ENCODE measurements around the gene OR1L8.

The OR1L8 gene

DNA sequence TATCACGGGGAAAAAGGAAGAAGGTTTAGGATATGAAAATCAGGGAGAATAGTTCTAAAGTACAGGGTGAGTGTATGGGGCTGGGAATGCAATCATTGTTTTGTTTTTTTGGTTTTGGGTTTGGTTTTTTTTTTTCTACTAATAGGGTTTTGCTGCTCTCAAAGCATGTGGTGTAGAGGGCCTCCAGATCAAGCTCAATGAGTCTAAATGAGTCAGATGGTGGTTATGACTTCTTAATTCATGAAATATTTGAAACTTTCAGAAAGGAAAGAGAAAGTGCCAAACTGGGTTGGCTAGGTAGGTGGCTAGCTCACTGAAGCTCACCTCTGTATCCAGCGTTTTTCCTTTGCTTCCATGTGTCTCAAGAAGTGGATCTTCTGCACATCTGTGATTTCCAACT is 10.7 kb downstream of the OR1L8 start:
- Histone ChIP-seq H4K20me1 (ENCODE audit: control insufficient read depth, insufficient read depth, low read depth, low read length) (no peaks in the 10 kb centered on the region), H3K9me3 (ENCODE audit: control insufficient read depth, insufficient read depth, low read length) (no peaks in the 10 kb centered on the region), H3F3A (ENCODE audit: control insufficient read depth, insufficient read depth) (no peaks in the 10 kb centered on the region), H3K36me3 (ENCODE audit: control insufficient read depth, low read length) (no peaks in the 10 kb centered on the region), H3K4me1 (ENCODE audit: control insufficient read depth, low read length) (no peaks in the 10 kb centered on the region), H3K4me2 (ENCODE audit: low read length) (no peak overlapping the region), H3K4me3 (ENCODE audit: low read length) (no peak overlapping the region), H3K27me3 (ENCODE audit: control insufficient read depth, low read length) (no peaks in the 10 kb centered on the region), H3K79me2 (ENCODE audit: control insufficient read depth, low read length) (no peaks in the 10 kb centered on the region), H3K27ac (ENCODE audit: low read depth, low read length) (no peak overlapping the region), H3K9me2 (replicated peaks; ENCODE audit: control insufficient read depth, low read length) (no peaks in the 10 kb centered on the region)
- TF ChIP-seq EZH2phosphoT487 (IDR thresholded peaks at IDR 0.05; ENCODE audit: borderline replicate concordance, low read length): no peak
- TF ChIP-seq, protein P1, sequence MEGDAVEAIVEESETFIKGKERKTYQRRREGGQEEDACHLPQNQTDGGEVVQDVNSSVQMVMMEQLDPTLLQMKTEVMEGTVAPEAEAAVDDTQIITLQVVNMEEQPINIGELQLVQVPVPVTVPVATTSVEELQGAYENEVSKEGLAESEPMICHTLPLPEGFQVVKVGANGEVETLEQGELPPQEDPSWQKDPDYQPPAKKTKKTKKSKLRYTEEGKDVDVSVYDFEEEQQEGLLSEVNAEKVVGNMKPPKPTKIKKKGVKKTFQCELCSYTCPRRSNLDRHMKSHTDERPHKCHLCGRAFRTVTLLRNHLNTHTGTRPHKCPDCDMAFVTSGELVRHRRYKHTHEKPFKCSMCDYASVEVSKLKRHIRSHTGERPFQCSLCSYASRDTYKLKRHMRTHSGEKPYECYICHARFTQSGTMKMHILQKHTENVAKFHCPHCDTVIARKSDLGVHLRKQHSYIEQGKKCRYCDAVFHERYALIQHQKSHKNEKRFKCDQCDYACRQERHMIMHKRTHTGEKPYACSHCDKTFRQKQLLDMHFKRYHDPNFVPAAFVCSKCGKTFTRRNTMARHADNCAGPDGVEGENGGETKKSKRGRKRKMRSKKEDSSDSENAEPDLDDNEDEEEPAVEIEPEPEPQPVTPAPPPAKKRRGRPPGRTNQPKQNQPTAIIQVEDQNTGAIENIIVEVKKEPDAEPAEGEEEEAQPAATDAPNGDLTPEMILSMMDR (IDR thresholded peaks at IDR 0.05; ENCODE audit: low read depth, low read length, poor library complexity, severe bottlenecking): no peak

- Histone ChIP-seq H3K36me3 (ENCODE audit: control insufficient read depth, low read length) (no peaks in the 10 kb centered on the region), H3K4me2 (ENCODE audit: low read length) (no peak overlapping the region), H3K27me3 (ENCODE audit: control insufficient read depth, low read length) (no peaks in the 10 kb centered on the region), H3F3A (ENCODE audit: control insufficient read depth, insufficient read depth) (no peaks in the 10 kb centered on the region), H3K4me3 (ENCODE audit: low read length) (no peak overlapping the region), H3K79me2 (ENCODE audit: control insufficient read depth, low read length) (no peaks in the 10 kb centered on the region), H3K9me3 (ENCODE audit: control insufficient read depth, insufficient read depth, low read length) (peaks cover 4% of the 10 kb centered on the region; the same call in 1 of the 2 replicates), H4K20me1 (ENCODE audit: control insufficient read depth, insufficient read depth, low read depth, low read length) (no peaks in the 10 kb centered on the region), H3K9me2 (replicated peaks; ENCODE audit: control insufficient read depth, low read length) (no peaks in the 10 kb centered on the region), H3K4me1 (ENCODE audit: control insufficient read depth, low read length) (no peaks in the 10 kb centered on the region), H3K27ac (ENCODE audit: low read depth, low read length) (no peak overlapping the region)
- no peak for TF ChIP-seq EZH2phosphoT487 (IDR thresholded peaks at IDR 0.05; ENCODE audit: borderline replicate concordance, low read length)
- TF ChIP-seq, protein P1 (IDR thresholded peaks at IDR 0.05; ENCODE audit: low read depth, low read length, poor library complexity, severe bottlenecking): no peak
Observed at GRCh38 chr9:122567901-122568300, 15.3 kb downstream of the OR1L8 start.

DNA sequence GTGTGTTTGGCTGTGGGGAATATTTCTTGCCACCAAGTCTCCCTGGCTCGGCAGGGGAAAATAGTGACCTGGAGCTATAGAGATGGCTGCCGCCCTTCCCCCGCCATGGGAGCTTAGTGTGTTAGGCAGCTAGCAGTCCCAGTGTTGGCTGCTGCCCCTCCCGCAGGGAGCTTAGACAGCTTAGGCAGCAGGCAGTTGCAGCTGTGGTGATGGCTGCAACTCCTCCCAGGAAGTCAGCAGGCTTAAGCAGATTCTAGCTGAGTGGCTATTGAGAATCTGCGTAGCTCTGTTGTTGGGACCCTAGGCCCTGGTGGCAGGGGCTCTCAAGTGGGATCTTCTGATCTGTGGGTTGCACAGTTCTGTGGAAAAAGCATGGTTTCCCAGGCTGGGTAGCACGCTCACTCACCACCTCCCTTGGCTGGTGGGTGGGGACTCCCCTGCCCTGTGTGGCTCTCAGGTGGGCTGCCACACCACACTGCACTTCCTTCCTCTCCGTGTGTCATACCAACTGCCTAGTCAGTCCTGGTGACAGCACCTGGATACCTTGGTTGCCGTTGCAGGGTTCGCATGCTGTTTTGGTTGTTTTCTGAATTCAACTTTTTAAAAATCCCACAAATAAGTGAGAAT is 20.9 kb downstream of the OR1L8 start:
- Histone ChIP-seq H3K9me2 (replicated peaks; ENCODE audit: control insufficient read depth, low read length) (no peaks in the 10 kb centered on the region), H3K27ac (ENCODE audit: low read depth, low read length) (no peak overlapping the region), H3K79me2 (ENCODE audit: control insufficient read depth, low read length) (no peaks in the 10 kb centered on the region), H3K9me3 (ENCODE audit: control insufficient read depth, insufficient read depth, low read length) (peaks cover 4% of the 10 kb centered on the region; the same call in 1 of the 2 replicates), H3K4me1 (ENCODE audit: control insufficient read depth, low read length) (no peaks in the 10 kb centered on the region), H3K36me3 (ENCODE audit: control insufficient read depth, low read length) (no peaks in the 10 kb centered on the region), H4K20me1 (ENCODE audit: control insufficient read depth, insufficient read depth, low read depth, low read length) (no peaks in the 10 kb centered on the region), H3K27me3 (ENCODE audit: control insufficient read depth, low read length) (0 out of 2 replicates have a peak, but pooled peaks cover 2% of the 10 kb centered on the region), H3F3A (ENCODE audit: control insufficient read depth, insufficient read depth) (no peaks in the 10 kb centered on the region), H3K4me2 (ENCODE audit: low read length) (no peak overlapping the region), H3K4me3 (ENCODE audit: low read length) (no peak overlapping the region)
- no peak for TF ChIP-seq EZH2phosphoT487 (IDR thresholded peaks at IDR 0.05; ENCODE audit: borderline replicate concordance, low read length)
- TF ChIP-seq, protein P1 (IDR thresholded peaks at IDR 0.05; ENCODE audit: low read depth, low read length, poor library complexity, severe bottlenecking): no peak

Data from DOHH2 (cell line).